Endodermal cell (in vitro differentiated cells): ENCODE data around the gene RAPSN. TPM values are rescaled to one million over a fixed set of nuclear protein-coding genes. Genes with fewer than 3 reads are reported as not detected.

Experiments used
- DNase-seq: peaks from one replicate; pipeline ENCODE4 v3.0.0-alpha.2; 2017
- H3K27ac ChIP-seq: 2 replicates; pipeline ENCODE4 v1.5.1; 2013; ENCODE audit warnings: mild to moderate bottlenecking, low read depth, low read length, moderate library complexity
- H3K27me3 ChIP-seq: 2 replicates; pipeline ENCODE4 v1.6.1; 2013; ENCODE audit warnings: mild to moderate bottlenecking, low read length, moderate library complexity; ENCODE audit not compliant: insufficient read depth, control insufficient read depth, poor library complexity, severe bottlenecking
- H3K36me3 ChIP-seq: 2 replicates; pipeline ENCODE4 v1.7.0; 2013; ENCODE audit warnings: mild to moderate bottlenecking, low read length, moderate library complexity; ENCODE audit not compliant: control insufficient read depth, insufficient read depth
- H3K4me1 ChIP-seq: one replicate; pipeline ENCODE4 v1.7.0; 2013; ENCODE audit warnings: low read length; ENCODE audit not compliant: control insufficient read depth, insufficient read depth
- H3K4me3 ChIP-seq: 2 replicates; pipeline ENCODE4 v1.5.1; 2013; ENCODE audit warnings: mild to moderate bottlenecking, low read length, moderate library complexity
- H3K9ac ChIP-seq: 2 replicates; pipeline ENCODE4 v1.6.1; 2013; ENCODE audit warnings: mild to moderate bottlenecking, low read length, moderate library complexity; ENCODE audit not compliant: poor library complexity, severe bottlenecking; ENCODE audit errors: extremely low read depth
- H3K9me3 ChIP-seq: 2 replicates; pipeline ENCODE4 v1.6.1; 2013; ENCODE audit warnings: mild to moderate bottlenecking, low read length, moderate library complexity; ENCODE audit not compliant: control insufficient read depth
- H3K27ac Mint-ChIP-seq: 2 replicates; pipeline ENCODE4 v1.8.0; 2020; ENCODE audit warnings: mixed read lengths
- H3K27me3 Mint-ChIP-seq: 2 replicates; pipeline ENCODE4 v1.8.0; 2021; ENCODE audit warnings: mild to moderate bottlenecking, mixed read lengths; ENCODE audit not compliant: insufficient read depth
- H3K36me3 Mint-ChIP-seq: 2 replicates; pipeline ENCODE4 v1.8.0; 2020; ENCODE audit warnings: low read depth, mixed read lengths
- H3K4me1 Mint-ChIP-seq: 2 replicates; pipeline ENCODE4 v1.8.0; 2020; ENCODE audit warnings: mixed read lengths
- H3K4me3 Mint-ChIP-seq: 2 replicates; pipeline ENCODE4 v1.8.0; 2020; ENCODE audit warnings: mild to moderate bottlenecking, moderate library complexity, mixed read lengths
- H3K9me3 Mint-ChIP-seq: 2 replicates; pipeline ENCODE4 v1.8.0; 2020; ENCODE audit warnings: mild to moderate bottlenecking, mixed read lengths
- WGBS, 2 experiments: methylation state at CpG; one replicate each; pipeline versions ENCODE4 v1.1.5 to v1.1.7; 2013; ENCODE audit warnings: missing lambda C conversion rate in 2 of 2, mixed read lengths in 1 of 2; ENCODE audit not compliant: insufficient coverage in 1 of 2, insufficient read length in 1 of 2; 5-methylcytosine and 5-hydroxymethylcytosine counted together
- total RNA-seq, 2 donors: library from RNA; stranded (reverse); fragmentation: NEBNext Ultra II Directional in 1 of 2; extraction: Animal tissue kit (Norgen Biotek cat#: 25700) in 1 of 2; gene quantifications; 2 replicates in 1 of 2; 3 replicates in 1 of 2; pipeline ENCODE4 v1.2.1, GENCODE V29; 2021
- TF ChIP-seq, protein P1 (sequence below): fragments of 200-600 bp; sonication (generic); conservative IDR thresholded peaks from 2 replicates; pipeline ENCODE4 v1.5.0; 2021; ENCODE audit warnings: antibody characterized with exemption, mild to moderate bottlenecking

The RAPSN gene
- total RNA-seq, 2 donors from 2014 or later: 0.40 to 0.64 TPM

- TF ChIP-seq, protein P1, sequence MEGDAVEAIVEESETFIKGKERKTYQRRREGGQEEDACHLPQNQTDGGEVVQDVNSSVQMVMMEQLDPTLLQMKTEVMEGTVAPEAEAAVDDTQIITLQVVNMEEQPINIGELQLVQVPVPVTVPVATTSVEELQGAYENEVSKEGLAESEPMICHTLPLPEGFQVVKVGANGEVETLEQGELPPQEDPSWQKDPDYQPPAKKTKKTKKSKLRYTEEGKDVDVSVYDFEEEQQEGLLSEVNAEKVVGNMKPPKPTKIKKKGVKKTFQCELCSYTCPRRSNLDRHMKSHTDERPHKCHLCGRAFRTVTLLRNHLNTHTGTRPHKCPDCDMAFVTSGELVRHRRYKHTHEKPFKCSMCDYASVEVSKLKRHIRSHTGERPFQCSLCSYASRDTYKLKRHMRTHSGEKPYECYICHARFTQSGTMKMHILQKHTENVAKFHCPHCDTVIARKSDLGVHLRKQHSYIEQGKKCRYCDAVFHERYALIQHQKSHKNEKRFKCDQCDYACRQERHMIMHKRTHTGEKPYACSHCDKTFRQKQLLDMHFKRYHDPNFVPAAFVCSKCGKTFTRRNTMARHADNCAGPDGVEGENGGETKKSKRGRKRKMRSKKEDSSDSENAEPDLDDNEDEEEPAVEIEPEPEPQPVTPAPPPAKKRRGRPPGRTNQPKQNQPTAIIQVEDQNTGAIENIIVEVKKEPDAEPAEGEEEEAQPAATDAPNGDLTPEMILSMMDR: peak; percentile 53
- Histone ChIP-seq H3K4me1 (no peaks in the 10 kb centered on the region), H3K27me3 (no peaks in the 10 kb centered on the region), H3K36me3 (no peaks in the 10 kb centered on the region), H3K4me3 (no peak overlapping the region), H3K9me3 (no peaks in the 10 kb centered on the region), H3K27ac (no peak overlapping the region), H3K9ac (no peak overlapping the region)
- H3K9me3 Mint-ChIP-seq: no peaks in the 10 kb centered on the region
- no peak for DNase-seq
- H3K27me3 Mint-ChIP-seq: no peaks in the 10 kb centered on the region
- 89% methylated on average over 11 to 12 of the region's 12 CpGs for WGBS, 2 experiments
- no peak overlapping the region for H3K27ac Mint-ChIP-seq
- H3K4me3 Mint-ChIP-seq: no peak overlapping the region
- peaks cover 1% of the 10 kb centered on the region for H3K36me3 Mint-ChIP-seq
- H3K4me1 Mint-ChIP-seq: no peaks in the 10 kb centered on the region
Measured at GRCh38 chr11:47443028-47443700, 5.8 kb downstream of the RAPSN start.

DNA sequence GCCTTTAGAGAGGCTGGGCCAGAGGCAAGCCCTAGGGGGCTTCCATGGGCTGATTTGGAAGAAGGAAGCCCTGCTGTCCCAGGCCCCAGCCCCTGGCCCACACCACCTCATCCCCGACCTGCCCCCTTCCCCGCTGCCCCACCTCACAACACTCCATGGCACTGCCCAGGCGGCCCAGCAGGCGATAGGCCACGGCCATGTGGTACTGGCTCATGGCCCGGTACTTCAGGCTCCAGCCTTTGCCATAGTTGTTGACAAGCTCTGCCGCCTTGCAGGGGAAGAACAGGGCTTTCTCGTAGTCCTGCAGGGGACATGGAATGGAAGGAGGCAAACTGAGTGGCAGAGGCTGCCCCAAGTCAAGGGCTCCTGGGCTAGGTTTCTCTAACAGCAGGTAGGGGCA, 6.4 kb downstream of the RAPSN start:
- H3K27ac ChIP-seq: no peak overlapping the region
- TF ChIP-seq, protein P1: no peak
- no peaks in the 10 kb centered on the region for H3K27me3 Mint-ChIP-seq
- no peaks in the 10 kb centered on the region for H3K9me3 ChIP-seq
- H3K4me3 ChIP-seq: no peak overlapping the region
- WGBS, 2 experiments: 88 to 96% methylated on average over 4 to 8 of the region's 8 CpGs
- no peaks in the 10 kb centered on the region for H3K4me1 ChIP-seq
- no peaks in the 10 kb centered on the region for H3K36me3 Mint-ChIP-seq
- no peaks in the 10 kb centered on the region for H3K27me3 ChIP-seq
- no peak overlapping the region for H3K27ac Mint-ChIP-seq
- H3K9me3 Mint-ChIP-seq: no peaks in the 10 kb centered on the region
- H3K4me3 Mint-ChIP-seq: no peak overlapping the region
- no peak for DNase-seq
- H3K9ac ChIP-seq: no peak overlapping the region
- no peaks in the 10 kb centered on the region for H3K36me3 ChIP-seq
- no peaks in the 10 kb centered on the region for H3K4me1 Mint-ChIP-seq

DNA sequence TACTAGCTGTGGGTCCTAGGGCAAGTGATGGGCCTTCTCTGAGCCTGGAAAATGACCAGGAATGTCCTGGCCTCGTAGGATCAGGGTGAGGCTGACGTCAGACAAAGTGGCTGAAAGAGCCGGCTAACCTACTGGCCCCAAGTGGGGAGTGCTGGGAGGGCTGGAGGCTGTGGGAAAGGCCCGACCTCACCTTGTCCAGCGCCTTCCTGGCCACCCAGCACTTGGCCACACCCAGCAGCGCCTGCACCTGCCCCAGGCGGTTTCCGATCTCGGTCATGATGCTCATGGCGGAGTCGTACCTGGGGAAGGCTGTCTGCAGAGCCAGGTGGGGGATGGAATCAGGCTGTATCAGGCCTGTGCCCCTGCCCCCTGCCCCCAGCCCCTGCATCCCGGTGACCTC, 7.5 kb downstream of the RAPSN start:
- Mint-ChIP-seq H3K4me1 (no peaks in the 10 kb centered on the region), H3K27ac (no peak overlapping the region), H3K9me3 (peaks cover 3% of the 10 kb centered on the region), H3K4me3 (no peak overlapping the region), H3K36me3 (peaks cover 2% of the 10 kb centered on the region), H3K27me3 (no peaks in the 10 kb centered on the region)
- 91% methylated on average over 12 of the region's 12 CpGs; no CpG with 5 or more reads in 1 of the 2 experiments for WGBS, 2 experiments
- no peak overlapping the region for H3K4me3 ChIP-seq
- TF ChIP-seq, protein P1: no peak
- H3K9ac ChIP-seq: no peak overlapping the region
- no peaks in the 10 kb centered on the region for H3K36me3 ChIP-seq
- H3K9me3 ChIP-seq: no peaks in the 10 kb centered on the region
- no peaks in the 10 kb centered on the region for H3K4me1 ChIP-seq
- H3K27ac ChIP-seq: no peak overlapping the region
- no peaks in the 10 kb centered on the region for H3K27me3 ChIP-seq
- no peak for DNase-seq
